Liver (tissue), 9 donors: ENCODE data around the gene TECTB. TPM values are rescaled to one million over a fixed set of nuclear protein-coding genes. Genes with fewer than 3 reads are reported as not detected.

Experiments
- DNase-seq: peaks from one replicate; pipeline ENCODE4 v3.0.0-alpha.2; 2017; ENCODE audit warnings: low spot score
- H3K27ac ChIP-seq, 2 donors: one replicate each; pipeline ENCODE4 v1.7.0; 2013; ENCODE audit warnings: inconsistent platforms in 2 of 2, low read length in 2 of 2, control low read depth in 1 of 2, low read depth in 1 of 2, mild to moderate bottlenecking in 1 of 2
- H3K27me3 ChIP-seq, 4 donors: one replicate each; pipeline versions ENCODE4 v1.6.1 to v1.7.0; 2013; ENCODE audit warnings: low read length in 3 of 4, inconsistent platforms in 1 of 4, mild to moderate bottlenecking in 1 of 4, moderate library complexity in 1 of 4; ENCODE audit not compliant: control insufficient read depth in 4 of 4, insufficient read depth in 4 of 4
- H3K36me3 ChIP-seq, 4 donors: one replicate each; pipeline versions ENCODE4 v1.6.1 to v1.7.0; 2013; ENCODE audit warnings: low read length in 3 of 4, mild to moderate bottlenecking in 3 of 4, low read depth in 1 of 4, moderate library complexity in 1 of 4; ENCODE audit not compliant: control insufficient read depth in 4 of 4, insufficient read depth in 3 of 4
- H3K4me1 ChIP-seq, 4 donors: one replicate each; pipeline versions ENCODE4 v1.6.1 to v1.7.0; 2013; ENCODE audit warnings: low read length in 3 of 4, mild to moderate bottlenecking in 3 of 4, moderate library complexity in 1 of 4; ENCODE audit not compliant: control insufficient read depth in 4 of 4, insufficient read depth in 4 of 4
- H3K4me3 ChIP-seq, 3 donors: one replicate each; pipeline versions ENCODE4 v1.6.1 to v1.7.0; 2013; ENCODE audit warnings: low read length in 3 of 3, control low read depth in 1 of 3, low read depth in 1 of 3, mild to moderate bottlenecking in 1 of 3
- H3K9ac ChIP-seq, 2 donors: one replicate each; pipeline ENCODE4 v1.7.0; 2013; ENCODE audit warnings: low read length in 2 of 2, mild to moderate bottlenecking in 2 of 2, moderate library complexity in 2 of 2, control low read depth in 1 of 2, low read depth in 1 of 2
- H3K9me3 ChIP-seq, 4 donors: one replicate each; pipeline versions ENCODE4 v1.6.1 to v1.7.0; 2013; ENCODE audit warnings: low read length in 3 of 4; ENCODE audit not compliant: control insufficient read depth in 4 of 4
- FOXA1 ChIP-seq: IDR thresholded peaks from 2 replicates; pipeline ENCODE4 v1.6.1; 2016; ENCODE audit warnings: antibody characterized with exemption
- FOXA2 ChIP-seq: IDR thresholded peaks from 2 replicates; pipeline ENCODE4 v1.6.1; 2016; ENCODE audit warnings: antibody characterized with exemption
- GABPA ChIP-seq, 2 donors: IDR thresholded peaks in 1 of 2; conservative IDR thresholded peaks in 1 of 2; 2 replicates each; pipeline ENCODE4 v1.6.1; 2016; ENCODE audit warnings: antibody characterized with exemption in 2 of 2, mild to moderate bottlenecking in 1 of 2, moderate library complexity in 1 of 2
- JUND ChIP-seq, 2 donors: IDR thresholded peaks; 2 replicates each; pipeline ENCODE4 v1.6.1; 2016; ENCODE audit warnings: antibody characterized with exemption in 2 of 2
- RXRA ChIP-seq, 2 donors: IDR thresholded peaks; 2 replicates each; pipeline ENCODE4 v1.6.1; 2017 to 2018; ENCODE audit warnings: antibody characterized with exemption in 2 of 2, mild to moderate bottlenecking in 1 of 2
- SP1 ChIP-seq: IDR thresholded peaks from 2 replicates; pipeline ENCODE4 v1.6.1; 2018; ENCODE audit warnings: antibody characterized with exemption, mild to moderate bottlenecking
- WGBS: extraction: QIAGEN DNeasy Blood & Tissue Kit; methylation state at CpG from one replicate; pipeline ENCODE4 v1.1.7; 2013; 5-methylcytosine and 5-hydroxymethylcytosine counted together
- polyA plus RNA-seq, 2 donors: library from polyadenylated mRNA; stranded (reverse) in 1 of 2; unstranded in 1 of 2; fragments of 200-250 nt in 1 of 2; fragments of >200 nt in 1 of 2; fragmentation: Nextera tagmentation in 1 of 2; extraction: Ambion mirVana in 1 of 2; gene quantifications; one replicate each; pipeline versions ENCODE4 v1.2.1 to v1.2.3, GENCODE V29; 2013 to 2015
- total RNA-seq, 2 donors: library from RNA; depleted of rRNA; stranded (reverse); fragments of >200 nt; gene quantifications; one replicate each; pipeline ENCODE4 v1.2.3, GENCODE V29; 2014
- TF ChIP-seq, protein P1 (sequence below): IDR thresholded peaks from 2 replicates; pipeline ENCODE4 v1.6.1; 2016; ENCODE audit warnings: antibody characterized with exemption, mild to moderate bottlenecking
- TF ChIP-seq, protein P2 (sequence below): IDR thresholded peaks from 2 replicates; pipeline ENCODE4 v1.6.1; 2016; ENCODE audit warnings: antibody characterized with exemption
- TF ChIP-seq, protein P3 (sequence below): IDR thresholded peaks from 2 replicates; pipeline ENCODE4 v1.6.1; 2016; ENCODE audit warnings: antibody characterized with exemption
- TF ChIP-seq, protein P4 (sequence below): fragments of 150-350 bp; IDR thresholded peaks from 2 replicates; pipeline ENCODE4 v1.5.1; 2017; ENCODE audit warnings: improper control_type of control experiment, low read depth, low read length; ENCODE audit not compliant: missing input control
- TF ChIP-seq, protein P5 (sequence below): IDR thresholded peaks from 2 replicates; pipeline ENCODE4 v1.6.1; 2016; ENCODE audit warnings: antibody characterized with exemption
- donor health status: healthy.
- donor health status: healthy.
- donor health status: healthy.
- donor health status: healthy.
- donor health status: healthy.

TECTB gene
- total and polyA plus RNA-seq, 4 donors: 0.05 to 0.44 (median 0.08) TPM

DNA sequence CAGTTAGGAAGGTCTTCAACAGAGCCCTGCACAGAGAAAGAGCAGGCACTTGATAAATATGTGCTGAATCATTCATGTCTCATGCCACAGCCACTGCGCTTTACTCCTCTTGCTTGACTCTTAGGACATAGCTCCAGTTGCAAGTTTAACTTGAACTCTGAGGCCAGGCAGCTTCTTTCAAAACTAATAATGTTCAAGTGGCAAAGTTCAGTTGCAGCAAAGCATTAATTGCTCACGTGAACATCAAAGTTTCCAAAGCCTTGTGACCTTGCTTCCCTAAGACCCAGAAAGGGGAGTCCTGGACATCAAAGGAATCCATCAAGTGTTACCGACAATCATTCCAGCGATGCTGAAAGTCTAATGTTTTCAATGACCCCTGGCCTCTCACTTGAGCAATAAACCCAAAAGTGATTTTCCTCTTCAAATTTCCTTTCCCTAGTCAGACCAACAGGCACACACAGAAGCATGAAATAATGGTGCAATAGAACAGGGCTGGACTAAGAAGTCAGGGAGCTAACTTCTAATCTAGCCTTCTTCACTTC, 21.8 kb upstream of the TECTB start (continued):
- TF ChIP-seq, protein P1, sequence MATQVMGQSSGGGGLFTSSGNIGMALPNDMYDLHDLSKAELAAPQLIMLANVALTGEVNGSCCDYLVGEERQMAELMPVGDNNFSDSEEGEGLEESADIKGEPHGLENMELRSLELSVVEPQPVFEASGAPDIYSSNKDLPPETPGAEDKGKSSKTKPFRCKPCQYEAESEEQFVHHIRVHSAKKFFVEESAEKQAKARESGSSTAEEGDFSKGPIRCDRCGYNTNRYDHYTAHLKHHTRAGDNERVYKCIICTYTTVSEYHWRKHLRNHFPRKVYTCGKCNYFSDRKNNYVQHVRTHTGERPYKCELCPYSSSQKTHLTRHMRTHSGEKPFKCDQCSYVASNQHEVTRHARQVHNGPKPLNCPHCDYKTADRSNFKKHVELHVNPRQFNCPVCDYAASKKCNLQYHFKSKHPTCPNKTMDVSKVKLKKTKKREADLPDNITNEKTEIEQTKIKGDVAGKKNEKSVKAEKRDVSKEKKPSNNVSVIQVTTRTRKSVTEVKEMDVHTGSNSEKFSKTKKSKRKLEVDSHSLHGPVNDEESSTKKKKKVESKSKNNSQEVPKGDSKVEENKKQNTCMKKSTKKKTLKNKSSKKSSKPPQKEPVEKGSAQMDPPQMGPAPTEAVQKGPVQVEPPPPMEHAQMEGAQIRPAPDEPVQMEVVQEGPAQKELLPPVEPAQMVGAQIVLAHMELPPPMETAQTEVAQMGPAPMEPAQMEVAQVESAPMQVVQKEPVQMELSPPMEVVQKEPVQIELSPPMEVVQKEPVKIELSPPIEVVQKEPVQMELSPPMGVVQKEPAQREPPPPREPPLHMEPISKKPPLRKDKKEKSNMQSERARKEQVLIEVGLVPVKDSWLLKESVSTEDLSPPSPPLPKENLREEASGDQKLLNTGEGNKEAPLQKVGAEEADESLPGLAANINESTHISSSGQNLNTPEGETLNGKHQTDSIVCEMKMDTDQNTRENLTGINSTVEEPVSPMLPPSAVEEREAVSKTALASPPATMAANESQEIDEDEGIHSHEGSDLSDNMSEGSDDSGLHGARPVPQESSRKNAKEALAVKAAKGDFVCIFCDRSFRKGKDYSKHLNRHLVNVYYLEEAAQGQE: peak; percentile 74
- peak; percentile 99 for TF ChIP-seq RXRA (IDR thresholded peaks at IDR 0.05)

DNA sequence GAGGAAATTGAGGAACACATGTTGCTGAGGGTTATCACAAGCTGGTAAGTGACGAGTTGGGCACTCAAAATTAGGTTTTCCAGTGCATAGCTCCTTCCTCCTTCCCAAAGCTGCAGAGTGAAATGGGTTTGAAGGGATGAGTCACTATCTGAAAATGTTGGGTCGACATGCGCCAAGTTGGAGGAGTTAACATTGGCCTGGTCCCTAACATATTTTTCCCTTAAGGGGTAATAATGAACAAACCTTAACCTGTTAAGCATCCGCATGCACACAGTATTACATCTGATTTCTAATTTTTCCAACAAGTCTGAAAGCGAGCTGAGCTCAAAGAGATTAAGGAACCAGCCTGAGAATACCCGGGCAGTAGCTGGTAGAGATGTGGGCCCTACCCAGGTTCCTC, 20.7 kb upstream of the TECTB start:
- TF ChIP-seq, protein P2, sequence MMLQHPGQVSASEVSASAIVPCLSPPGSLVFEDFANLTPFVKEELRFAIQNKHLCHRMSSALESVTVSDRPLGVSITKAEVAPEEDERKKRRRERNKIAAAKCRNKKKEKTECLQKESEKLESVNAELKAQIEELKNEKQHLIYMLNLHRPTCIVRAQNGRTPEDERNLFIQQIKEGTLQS: no peak
- TF ChIP-seq, protein P3, sequence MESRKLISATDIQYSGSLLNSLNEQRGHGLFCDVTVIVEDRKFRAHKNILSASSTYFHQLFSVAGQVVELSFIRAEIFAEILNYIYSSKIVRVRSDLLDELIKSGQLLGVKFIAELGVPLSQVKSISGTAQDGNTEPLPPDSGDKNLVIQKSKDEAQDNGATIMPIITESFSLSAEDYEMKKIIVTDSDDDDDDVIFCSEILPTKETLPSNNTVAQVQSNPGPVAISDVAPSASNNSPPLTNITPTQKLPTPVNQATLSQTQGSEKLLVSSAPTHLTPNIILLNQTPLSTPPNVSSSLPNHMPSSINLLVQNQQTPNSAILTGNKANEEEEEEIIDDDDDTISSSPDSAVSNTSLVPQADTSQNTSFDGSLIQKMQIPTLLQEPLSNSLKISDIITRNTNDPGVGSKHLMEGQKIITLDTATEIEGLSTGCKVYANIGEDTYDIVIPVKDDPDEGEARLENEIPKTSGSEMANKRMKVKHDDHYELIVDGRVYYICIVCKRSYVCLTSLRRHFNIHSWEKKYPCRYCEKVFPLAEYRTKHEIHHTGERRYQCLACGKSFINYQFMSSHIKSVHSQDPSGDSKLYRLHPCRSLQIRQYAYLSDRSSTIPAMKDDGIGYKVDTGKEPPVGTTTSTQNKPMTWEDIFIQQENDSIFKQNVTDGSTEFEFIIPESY: no peak
- no peak for TF ChIP-seq SP1
- TF ChIP-seq RXRA (IDR thresholded peaks at IDR 0.05): no peak
- TF ChIP-seq, protein P4, sequence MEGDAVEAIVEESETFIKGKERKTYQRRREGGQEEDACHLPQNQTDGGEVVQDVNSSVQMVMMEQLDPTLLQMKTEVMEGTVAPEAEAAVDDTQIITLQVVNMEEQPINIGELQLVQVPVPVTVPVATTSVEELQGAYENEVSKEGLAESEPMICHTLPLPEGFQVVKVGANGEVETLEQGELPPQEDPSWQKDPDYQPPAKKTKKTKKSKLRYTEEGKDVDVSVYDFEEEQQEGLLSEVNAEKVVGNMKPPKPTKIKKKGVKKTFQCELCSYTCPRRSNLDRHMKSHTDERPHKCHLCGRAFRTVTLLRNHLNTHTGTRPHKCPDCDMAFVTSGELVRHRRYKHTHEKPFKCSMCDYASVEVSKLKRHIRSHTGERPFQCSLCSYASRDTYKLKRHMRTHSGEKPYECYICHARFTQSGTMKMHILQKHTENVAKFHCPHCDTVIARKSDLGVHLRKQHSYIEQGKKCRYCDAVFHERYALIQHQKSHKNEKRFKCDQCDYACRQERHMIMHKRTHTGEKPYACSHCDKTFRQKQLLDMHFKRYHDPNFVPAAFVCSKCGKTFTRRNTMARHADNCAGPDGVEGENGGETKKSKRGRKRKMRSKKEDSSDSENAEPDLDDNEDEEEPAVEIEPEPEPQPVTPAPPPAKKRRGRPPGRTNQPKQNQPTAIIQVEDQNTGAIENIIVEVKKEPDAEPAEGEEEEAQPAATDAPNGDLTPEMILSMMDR: no peak
- no peak for TF ChIP-seq GABPA (IDR thresholded peaks at IDR 0.05 in 1 of 2, conservative IDR thresholded peaks at IDR 0.05 in 1 of 2)
- no peak for TF ChIP-seq FOXA2
- no peak overlapping the region for H3K9ac ChIP-seq
- no peaks in the 10 kb centered on the region for H3K36me3 ChIP-seq
- peak overlapping the region; percentile 71 to 74 for H3K27ac ChIP-seq
- DNase-seq: no peak
- peaks cover 0 to 3% (median 0%) of the 10 kb centered on the region in 4 donors for H3K9me3 ChIP-seq
- no peaks in the 10 kb centered on the region for H3K27me3 ChIP-seq
- H3K4me3 ChIP-seq: no peak overlapping the region
- 97% methylated on average over 6 of the region's 6 CpGs for WGBS
- H3K4me1 ChIP-seq: peaks cover 7 to 37% (median 17%) of the 10 kb centered on the region in 4 donors

DNA sequence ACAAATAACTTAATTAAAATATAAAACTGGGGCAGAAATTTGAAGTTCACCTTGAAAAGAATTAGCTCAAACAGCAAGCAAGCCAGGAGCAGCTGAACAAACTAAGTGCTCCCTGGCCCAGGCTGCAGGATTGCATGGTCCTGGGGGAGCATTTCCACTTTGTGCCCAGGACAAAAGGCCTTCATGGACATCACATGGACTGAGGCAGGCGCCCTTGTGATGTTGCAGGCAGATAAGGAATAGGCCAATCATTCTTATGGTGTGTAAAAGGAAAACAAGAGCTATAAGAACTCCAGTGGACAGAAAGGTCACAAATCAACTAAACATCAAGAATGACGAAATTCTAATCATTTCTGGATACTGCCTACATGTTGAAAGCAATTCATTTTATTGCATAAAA, 17.5 kb upstream of the TECTB start:
- peaks cover 0 to 3% (median 0%) of the 10 kb centered on the region in 4 donors for H3K9me3 ChIP-seq
- H3K4me1 ChIP-seq: peaks cover 7 to 30% (median 15%) of the 10 kb centered on the region in 4 donors
- no peaks in the 10 kb centered on the region for H3K36me3 ChIP-seq
- H3K27ac ChIP-seq: peak overlapping the region; percentile 49 to 61
- DNase-seq: no peak
- H3K9ac ChIP-seq: no peak overlapping the region
- WGBS: 27% methylated on average over 2 of the region's 2 CpGs
- H3K27me3 ChIP-seq: no peaks in the 10 kb centered on the region
- H3K4me3 ChIP-seq: no peak overlapping the region
- TF ChIP-seq, protein P4: no peak
- peak; percentile 93 to 96 for TF ChIP-seq RXRA (IDR thresholded peaks at IDR 0.05)
- no peak for TF ChIP-seq FOXA1
- TF ChIP-seq, protein P5, sequence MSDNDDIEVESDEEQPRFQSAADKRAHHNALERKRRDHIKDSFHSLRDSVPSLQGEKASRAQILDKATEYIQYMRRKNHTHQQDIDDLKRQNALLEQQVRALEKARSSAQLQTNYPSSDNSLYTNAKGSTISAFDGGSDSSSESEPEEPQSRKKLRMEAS: peak; percentile 79
- TF ChIP-seq, protein P1: peak; percentile 59
- TF ChIP-seq JUND (IDR thresholded peaks at IDR 0.05): peak; percentile 70 to 89
- TF ChIP-seq, protein P3: peak; percentile 89
